ENCODE data around the gene VAPB.

DNA sequence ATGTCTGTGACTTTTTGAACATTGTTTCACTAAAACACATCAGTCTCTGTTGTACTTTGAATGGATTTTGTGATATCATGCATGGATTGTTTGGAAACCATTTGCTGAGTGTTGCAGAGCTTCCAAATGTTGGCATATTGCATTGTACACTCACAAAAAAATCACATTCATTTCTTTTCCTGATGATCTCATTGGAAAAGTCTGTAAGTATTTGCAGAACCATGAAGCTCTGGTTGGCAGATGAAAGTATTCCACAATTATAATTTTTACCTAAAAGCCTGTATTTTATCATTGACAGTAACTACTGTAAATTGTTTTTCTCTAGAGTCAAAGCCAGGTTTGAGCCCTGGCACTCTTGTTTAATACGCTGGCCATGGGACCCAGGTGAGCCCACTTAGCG lies 42.1 kb downstream of the VAPB start:
- TF ChIP-seq CTCF (IDR thresholded peaks at IDR 0.05 in 2 of 3, conservative IDR thresholded peaks at IDR 0.05 in 1 of 3; ENCODE audit: borderline replicate concordance in 1 of 3, insufficient read depth in 1 of 3, low read depth in 2 of 3, low read length in 2 of 3) (no peak), YY1 (IDR thresholded peaks at IDR 0.05; ENCODE audit: extremely low read depth, insufficient replicate concordance, low read depth, low read length) (no peak), POLR2A (IDR thresholded peaks at IDR 0.05; ENCODE audit: borderline replicate concordance, extremely low read depth, insufficient read depth, insufficient read length) (no peak), EZH2 (IDR thresholded peaks at IDR 0.05) (no peak), POLR2AphosphoS5 (IDR thresholded peaks at IDR 0.05; ENCODE audit: low read depth, low read length) (no peak), ELF1 (IDR thresholded peaks at IDR 0.05; ENCODE audit: borderline replicate concordance, low read depth) (no peak), RAD21 (IDR thresholded peaks at IDR 0.05; ENCODE audit: low read depth) (no peak), EZH2phosphoT487 (IDR thresholded peaks at IDR 0.05; ENCODE audit: borderline replicate concordance) (no peak)
- TF ChIP-seq, protein P1, sequence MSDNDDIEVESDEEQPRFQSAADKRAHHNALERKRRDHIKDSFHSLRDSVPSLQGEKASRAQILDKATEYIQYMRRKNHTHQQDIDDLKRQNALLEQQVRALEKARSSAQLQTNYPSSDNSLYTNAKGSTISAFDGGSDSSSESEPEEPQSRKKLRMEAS (IDR thresholded peaks at IDR 0.05) = no peak
- TF ChIP-seq, protein P2, sequence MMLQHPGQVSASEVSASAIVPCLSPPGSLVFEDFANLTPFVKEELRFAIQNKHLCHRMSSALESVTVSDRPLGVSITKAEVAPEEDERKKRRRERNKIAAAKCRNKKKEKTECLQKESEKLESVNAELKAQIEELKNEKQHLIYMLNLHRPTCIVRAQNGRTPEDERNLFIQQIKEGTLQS (IDR thresholded peaks at IDR 0.05) = no peak
